Spleen (tissue), 7 donors: ENCODE data around the gene PSMG4.

ENCODE experiments used
- CTCF ChIP-seq, 11 experiments: fragments of 200-600 bp in 7 of 11; fragments of 450-650 bp in 4 of 11; sonication (generic) in 4 of 11; IDR thresholded peaks in 8 of 11; conservative IDR thresholded peaks in 3 of 11; 1 replicate in 7 of 11; 2 replicates in 4 of 11; pipeline versions ENCODE4 v1.4.0 to v1.8.0; 2016 to 2021; ENCODE audit warnings: antibody characterized with exemption in 11 of 11, inconsistent platforms in 4 of 11, mild to moderate bottlenecking in 1 of 11
- POLR2A ChIP-seq, 3 donors: fragments of 450-650 bp; IDR thresholded peaks; one replicate each; pipeline ENCODE4 v1.5.1; 2017; ENCODE audit warnings: antibody characterized with exemption in 3 of 3, mild to moderate bottlenecking in 1 of 3
- donor health status: DM: no; HTN: no; CAD: no; lungs with moderate emphysema.
- donor health status: DM: no; HTN: no; CAD: no.
- donor health status: DM: no; HTN: no; CAD: no.

DNA sequence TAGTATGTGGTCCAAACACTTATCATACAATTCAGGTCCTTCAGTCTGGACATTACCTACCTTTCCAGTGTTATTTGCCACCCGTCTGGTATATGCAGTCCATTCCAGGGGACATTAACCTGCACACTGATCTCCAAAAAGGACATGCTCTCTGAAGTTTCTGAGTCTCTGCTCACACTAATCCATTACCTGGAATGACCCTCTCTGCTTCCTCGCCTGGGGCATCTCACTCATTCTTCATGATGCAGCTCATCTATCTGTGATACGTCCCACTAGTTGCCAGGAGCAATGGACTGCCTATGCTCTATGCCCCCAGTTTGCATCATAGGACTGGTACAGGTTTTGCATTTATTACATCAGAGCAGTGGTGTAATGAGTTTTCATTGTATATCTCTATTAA is 25.4 kb upstream of the PSMG4 start:
- TF ChIP-seq POLR2A (IDR thresholded peaks at IDR 0.05) (no peak), CTCF (IDR thresholded peaks at IDR 0.05 in 8 of 11, conservative IDR thresholded peaks at IDR 0.05 in 3 of 11) (no peak)
